PC-3 (cell line): ENCODE data around the gene TUT1. TPM values are rescaled to one million over a fixed set of nuclear protein-coding genes. Genes with fewer than 3 reads are reported as not detected.

Source experiments
- ATAC-seq: fragments of 200-7000 bp; cut with Tn5 transposase; 2 replicates; pipeline ENCODE4 v1.9.1; 2020; ENCODE audit warnings: mild to moderate bottlenecking, moderate library complexity
- BruUV-seq: library from RNA; stranded (reverse); fragments of 400-500 nt; replicated peaks from 2 replicates; lab custom pipeline; 2021; lab: Mats Ljungman, UMichigan
- CTCF ChIA-PET: fragments of 300-600 bp; sonication (Branson Sonifier 250); formaldehyde crosslinking; loops from one replicate; lab custom pipeline; 2022; ENCODE audit warnings: antibody characterized with exemption; lab: Charles Lee
- POLR2A ChIA-PET: fragments of 300-600 bp; sonication (Branson Sonifier 250); formaldehyde crosslinking; loops from one replicate; lab custom pipeline; 2022; ENCODE audit warnings: antibody characterized with exemption; ENCODE audit not compliant: unreplicated experiment; lab: Charles Lee
- DNase-seq: peaks from one replicate; pipeline ENCODE4 v3.0.0-alpha.2; 2015
- H2AFZ ChIP-seq: fragments of 300-600 bp; sonication (generic); 2 replicates; pipeline ENCODE4 v1.6.0; 2016; ENCODE audit warnings: antibody characterized with exemption, low read length
- H3F3A ChIP-seq: fragments of 300-600 bp; sonication (generic); one replicate; pipeline ENCODE4 v1.6.0; 2017; ENCODE audit warnings: antibody characterized with exemption, low read length, control low read depth, mild to moderate bottlenecking; ENCODE audit not compliant: unreplicated experiment
- H3K27ac ChIP-seq: fragments of 300-600 bp; sonication (generic); 2 replicates; pipeline ENCODE4 v1.5.1; 2016; ENCODE audit warnings: mild to moderate bottlenecking, low read length
- H3K27me3 ChIP-seq: fragments of 300-600 bp; sonication (generic); 2 replicates; pipeline ENCODE4 v1.6.1; 2016; ENCODE audit warnings: low read length, mixed read lengths
- H3K36me3 ChIP-seq: fragments of 300-600 bp; sonication (generic); 2 replicates; pipeline ENCODE4 v1.6.1; 2016; ENCODE audit warnings: low read depth, mixed run types, low read length, mixed read lengths
- H3K4me1 ChIP-seq: fragments of 300-600 bp; sonication (generic); 2 replicates; pipeline ENCODE4 v1.5.1; 2016; ENCODE audit warnings: low read length; ENCODE audit not compliant: insufficient read depth
- H3K4me2 ChIP-seq: fragments of 300-600 bp; sonication (generic); 2 replicates; pipeline ENCODE4 v1.6.0; 2016; ENCODE audit warnings: low read length
- H3K4me3 ChIP-seq: fragments of 300-600 bp; sonication (generic); 2 replicates; pipeline ENCODE4 v1.5.1; 2016; ENCODE audit warnings: mild to moderate bottlenecking, low read length, mixed read lengths
- H3K79me2 ChIP-seq: fragments of 300-600 bp; sonication (generic); 2 replicates; pipeline ENCODE4 v1.6.1; 2017; ENCODE audit warnings: low read length, mixed read lengths
- H3K9ac ChIP-seq: fragments of 300-600 bp; sonication (generic); 2 replicates; pipeline ENCODE4 v1.6.0; 2016; ENCODE audit warnings: mild to moderate bottlenecking, low read length
- H3K9me2 ChIP-seq: fragments of 300-600 bp; sonication (generic); replicated peaks from 2 replicates; pipeline ENCODE4 v1.6.1; 2016; ENCODE audit warnings: mixed run types, low read length, mixed read lengths
- H3K9me3 ChIP-seq: fragments of 300-600 bp; sonication (generic); 2 replicates; pipeline ENCODE4 v1.6.1; 2016; ENCODE audit warnings: low read length, mixed read lengths
- H4K20me1 ChIP-seq: fragments of 300-600 bp; sonication (generic); 2 replicates; pipeline ENCODE4 v1.6.1; 2016; ENCODE audit warnings: low read length, mixed read lengths
- CTCF ChIP-seq: fragments of 300-600 bp; sonication (generic); conservative IDR thresholded peaks from 2 replicates; pipeline ENCODE4 v1.5.1; 2017; ENCODE audit warnings: antibody characterized with exemption, low read depth, mild to moderate bottlenecking, low read length
- EZH2 ChIP-seq: fragments of 300-600 bp; sonication (generic); IDR thresholded peaks from one replicate; pipeline ENCODE4 v1.6.1; 2017; ENCODE audit warnings: antibody characterized with exemption, mild to moderate bottlenecking, low read length; ENCODE audit not compliant: unreplicated experiment
- EZH2phosphoT487 ChIP-seq: fragments of 300-600 bp; sonication (generic); IDR thresholded peaks from 2 replicates; pipeline ENCODE4 v1.6.1; 2018; ENCODE audit warnings: mild to moderate bottlenecking, antibody characterized with exemption, low read length, borderline replicate concordance
- intact Hi-C: fragments of 100-400 bp; cut with micrococcal nuclease; formaldehyde crosslinking; loops from 2 replicates; pipeline ENCODE4 v1.9.0; 2023
- total RNA-seq: library from RNA; depleted of rRNA; stranded (reverse); fragments of >200 nt; gene quantifications from 2 replicates; pipeline ENCODE4 v1.2.3, GENCODE V29; 2014

TUT1 gene
- total RNA-seq, 1 experiment from 2014 or later, result 17.8 TPM

GRCh38 chr11:62599069-62599696, 7.9 kb upstream of the TUT1 start:
- H3K9me3 ChIP-seq, result no peaks in the 10 kb centered on the region
- 0 out of 2 replicates have a peak overlapping the region, but pooled peaks have one; percentile 0 for H3K27ac ChIP-seq
- ChIA-PET POLR2A (interaction anchor here (0.6 kb wide), 1 partner anchor 69 kb away, joined by 10 read pairs; no protein-coding TSS in a partner anchor), CTCF (interaction anchor here (0.7 kb wide), 1 partner anchor 265 kb away, joined by 5 read pairs; no protein-coding TSS in a partner anchor)
- TF ChIP-seq CTCF (no peak), EZH2phosphoT487 (no peak), EZH2 (no peak)
- H3F3A ChIP-seq, result no peaks in the 10 kb centered on the region
- no TSS peak for BruUV-seq
- H3K79me2 ChIP-seq, result peaks cover 43% of the 10 kb centered on the region
- no peaks in the 10 kb centered on the region for H3K9me2 ChIP-seq
- no peaks in the 10 kb centered on the region for H3K27me3 ChIP-seq
- DNase-seq (peak; percentile 96), ATAC-seq (peak; percentile 37)
- intact Hi-C loops, result loop anchor here (1.0 kb wide), 1 partner anchor 8 kb away; the partner anchor contains the start of gene TUT1
- peak overlapping the region; percentile 93; the same call in 1 of the 2 replicates for H3K4me3 ChIP-seq
- H3K4me1 ChIP-seq, result peaks cover 21% of the 10 kb centered on the region
- H2AFZ ChIP-seq, result no peak overlapping the region
- H4K20me1 ChIP-seq, result no peaks in the 10 kb centered on the region
- peak overlapping the region; percentile 99 for H3K4me2 ChIP-seq
- H3K36me3 ChIP-seq, result peaks cover 48% of the 10 kb centered on the region
- H3K9ac ChIP-seq, result peak overlapping the region; percentile 98

DNA sequence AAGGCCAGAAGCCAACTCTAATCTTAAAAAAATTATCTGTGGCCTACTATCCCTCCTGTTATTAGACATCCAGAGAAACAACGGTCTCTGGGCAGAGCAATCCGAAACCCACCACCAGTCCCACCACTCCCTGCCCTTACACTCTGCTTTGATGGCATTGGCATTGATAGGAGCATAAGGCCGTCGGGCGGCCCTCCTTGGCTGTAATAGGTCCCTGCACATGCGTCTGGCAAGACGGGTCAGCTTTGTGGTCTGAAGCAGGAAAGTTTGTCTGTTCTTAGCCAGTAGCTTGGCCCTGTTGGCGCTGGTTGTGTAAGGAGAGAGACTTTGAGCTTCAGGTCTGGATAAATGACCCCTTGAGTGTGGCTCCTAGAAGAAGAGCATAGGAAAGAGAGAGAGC, 3.8 kb upstream of the TUT1 start:
- H3F3A ChIP-seq, result peaks cover 7% of the 10 kb centered on the region
- no peak overlapping the region for H3K4me2 ChIP-seq
- ChIA-PET CTCF (interaction anchor here (0.5 kb wide), 1 partner anchor 201 kb away, joined by 3 read pairs; no protein-coding TSS in a partner anchor), POLR2A (no interaction called here)
- H3K9me3 ChIP-seq, result no peaks in the 10 kb centered on the region
- H2AFZ ChIP-seq, result no peak overlapping the region
- peaks cover 25% of the 10 kb centered on the region for H3K4me1 ChIP-seq
- no peak for DNase-seq
- H4K20me1 ChIP-seq, result no peaks in the 10 kb centered on the region
- no peak overlapping the region for H3K27ac ChIP-seq
- TF ChIP-seq EZH2 (no peak), EZH2phosphoT487 (no peak), CTCF (no peak)
- H3K4me3 ChIP-seq, result no peak overlapping the region
- H3K9me2 ChIP-seq, result no peaks in the 10 kb centered on the region
- H3K36me3 ChIP-seq, result peaks cover 58% of the 10 kb centered on the region
- H3K9ac ChIP-seq, result no peak overlapping the region
- H3K79me2 ChIP-seq, result peaks cover 40% of the 10 kb centered on the region
- intact Hi-C loops, result no loop called here
- no TSS peak for BruUV-seq
- H3K27me3 ChIP-seq, result no peaks in the 10 kb centered on the region
- no peak for ATAC-seq
